Naive B cell (primary cell): Measurements from ENCODE around the gene TCP11. TPM values are rescaled to one million over a fixed set of nuclear protein-coding genes. Genes with fewer than 3 reads are reported as not detected.

Experiments
- ATAC-seq, 2 donors: fragments of 150-1000 bp; cut with Tn5 transposase; 2 replicates each; pipeline ENCODE4 v1.10.0; 2021; ENCODE audit warnings: low read depth in 2 of 2, mild to moderate bottlenecking in 2 of 2, moderate library complexity in 2 of 2
- DNase-seq: peaks from one replicate; pipeline ENCODE4 v3.0.0; 2022
- H3K27ac Mint-ChIP-seq, 6 donors: one replicate each; pipeline ENCODE4 v1.8.0; 2020 to 2022; ENCODE audit warnings: mild to moderate bottlenecking in 6 of 6, mixed read lengths in 6 of 6, moderate library complexity in 5 of 6, inconsistent platforms in 2 of 6
- H3K27me3 Mint-ChIP-seq, 3 donors: one replicate each; pipeline ENCODE4 v1.8.0; 2021 to 2022; ENCODE audit warnings: mixed read lengths in 3 of 3, mild to moderate bottlenecking in 1 of 3
- H3K36me3 Mint-ChIP-seq, 2 donors: one replicate each; pipeline ENCODE4 v1.8.0; 2020 to 2022; ENCODE audit warnings: mixed read lengths in 2 of 2, inconsistent platforms in 1 of 2, mild to moderate bottlenecking in 1 of 2
- H3K4me1 Mint-ChIP-seq, 3 donors: one replicate each; pipeline ENCODE4 v1.8.0; 2020 to 2022; ENCODE audit warnings: mixed read lengths in 3 of 3, inconsistent platforms in 1 of 3, mild to moderate bottlenecking in 1 of 3, moderate library complexity in 1 of 3
- H3K4me3 Mint-ChIP-seq, 8 donors: one replicate each; pipeline ENCODE4 v1.8.0; 2020 to 2022; ENCODE audit warnings: mild to moderate bottlenecking in 8 of 8, mixed read lengths in 8 of 8, moderate library complexity in 8 of 8, inconsistent platforms in 2 of 8
- H3K9me3 Mint-ChIP-seq, 7 donors: one replicate each; pipeline ENCODE4 v1.8.0; 2020 to 2022; ENCODE audit warnings: mixed read lengths in 7 of 7, mild to moderate bottlenecking in 5 of 7, inconsistent platforms in 2 of 7, moderate library complexity in 1 of 7
- polyA plus RNA-seq, 6 donors: library from polyadenylated mRNA; unstranded; fragments of 300-500 nt; fragmentation: Illumina TruSeq; gene quantifications; one replicate each; pipeline ENCODE4 v1.2.3, GENCODE V29; 2021; ENCODE audit warnings: low read depth in 6 of 6

TCP11 gene
- polyA plus RNA-seq, 6 donors from 2014 or later = not detected

DNA sequence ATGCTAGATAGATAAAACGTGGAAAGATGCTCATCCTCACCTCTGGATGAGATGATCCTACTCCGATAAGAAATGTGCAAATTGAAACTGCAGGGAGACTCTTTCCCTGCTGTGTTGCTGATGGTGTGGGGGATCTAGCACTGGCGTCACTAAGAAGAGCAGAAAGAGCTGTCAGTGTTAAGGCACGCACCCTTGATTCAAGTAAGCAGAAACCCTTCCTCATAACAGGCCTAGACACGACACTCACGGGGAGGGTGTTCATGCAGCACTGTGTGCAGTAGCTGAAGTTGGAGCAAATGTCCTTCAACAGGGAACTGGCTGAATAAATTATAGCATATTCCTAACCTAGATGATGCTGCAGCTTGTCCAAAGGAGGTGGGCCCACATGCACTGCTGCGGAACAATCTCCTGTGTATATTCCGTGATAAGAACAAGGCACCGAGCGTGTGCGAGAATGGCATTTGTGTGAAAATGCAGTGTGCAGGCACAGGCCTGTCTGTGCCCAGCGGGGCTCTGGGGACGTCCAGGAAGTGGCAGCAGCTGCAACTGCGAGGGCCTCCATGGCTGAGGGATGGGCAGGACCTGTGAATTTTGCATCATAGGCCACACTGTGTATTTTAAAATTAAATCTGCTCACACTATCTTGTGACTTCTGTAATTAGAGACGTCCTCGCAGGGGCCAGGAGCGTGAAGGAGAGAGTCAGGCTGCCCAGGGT, 64.0 kb downstream of the TCP11 start:
- DNase-seq (no peak), ATAC-seq (no peak)
- Mint-ChIP-seq H3K4me3 (no peak overlapping the region), H3K9me3 (no peaks in the 10 kb centered on the region), H3K36me3 (peaks cover 9 to 18% of the 10 kb centered on the region in 2 donors), H3K27me3 (no peaks in the 10 kb centered on the region), H3K4me1 (peaks cover 2 to 6% (median 4%) of the 10 kb centered on the region in 3 donors), H3K27ac (peak overlapping the region in 1 of 6 donors; percentile 12)

DNA sequence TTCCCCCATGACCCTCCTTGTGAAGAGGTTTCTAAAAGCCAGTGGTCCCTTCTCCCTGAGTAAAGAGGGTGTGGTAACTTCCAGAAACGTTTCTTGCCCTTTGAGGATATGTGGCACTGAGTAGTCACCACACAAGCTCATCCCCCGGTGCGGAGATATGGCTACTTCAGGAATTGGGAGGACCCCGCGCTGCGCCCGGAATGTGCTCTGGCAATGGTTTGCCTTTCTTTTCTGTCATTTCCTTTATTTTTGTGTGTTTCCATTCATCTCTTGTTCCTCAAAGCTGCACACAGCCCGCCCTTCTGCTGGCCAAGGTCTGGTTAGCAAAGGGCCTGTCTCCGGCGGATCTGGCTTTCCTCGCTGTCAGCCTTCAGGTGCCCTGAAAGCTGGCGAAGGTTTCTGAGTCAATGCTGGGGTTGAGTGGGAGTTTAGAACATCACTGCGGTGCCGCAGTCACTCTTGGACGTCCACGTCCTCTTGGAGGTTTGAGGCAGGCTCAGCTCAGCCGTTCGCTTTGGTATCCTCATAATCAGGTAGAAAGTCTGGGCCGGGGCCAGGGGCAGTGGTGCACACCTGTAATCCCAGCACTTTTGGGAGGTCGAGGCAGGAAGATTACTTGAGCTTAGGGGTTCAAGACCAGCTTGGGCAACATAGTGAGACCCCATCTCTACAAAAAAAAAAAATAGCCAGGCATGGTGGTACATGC, 67.2 kb downstream of the TCP11 start:
- H3K27me3 Mint-ChIP-seq = no peaks in the 10 kb centered on the region
- ATAC-seq = no peak
- no peaks in the 10 kb centered on the region for H3K4me1 Mint-ChIP-seq
- no peak for DNase-seq
- no peaks in the 10 kb centered on the region for H3K9me3 Mint-ChIP-seq
- peaks cover 6 to 14% of the 10 kb centered on the region in 2 donors for H3K36me3 Mint-ChIP-seq
- no peak overlapping the region for H3K27ac Mint-ChIP-seq
- no peak overlapping the region for H3K4me3 Mint-ChIP-seq

DNA sequence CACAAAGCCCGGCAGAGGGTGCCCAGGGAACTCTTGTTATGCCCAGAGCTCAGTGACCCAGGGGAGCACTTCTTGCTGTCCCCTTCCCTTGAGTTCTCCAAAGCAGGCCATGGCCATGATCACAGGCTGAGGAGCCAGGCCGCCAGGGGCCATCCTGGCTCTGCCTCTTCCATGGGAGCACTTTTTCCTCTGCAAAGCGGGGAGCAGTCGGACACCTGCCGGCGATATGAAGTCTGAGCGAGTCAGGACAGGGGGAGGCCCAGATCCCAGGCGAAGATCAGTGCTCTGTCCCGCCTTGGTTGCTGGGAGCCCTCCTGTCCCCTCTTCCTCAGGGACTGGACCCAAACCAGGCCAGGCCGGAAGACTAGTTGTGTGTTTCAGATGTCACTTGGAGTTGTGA, 67.9 kb downstream of the TCP11 start:
- H3K4me1 Mint-ChIP-seq = no peaks in the 10 kb centered on the region
- ATAC-seq (no peak), DNase-seq (no peak)
- H3K36me3 Mint-ChIP-seq = peaks cover 6 to 14% of the 10 kb centered on the region in 2 donors
- H3K9me3 Mint-ChIP-seq = peaks cover 0 to 2% (median 0%) of the 10 kb centered on the region in 7 donors
- H3K27ac Mint-ChIP-seq = no peak overlapping the region
- H3K27me3 Mint-ChIP-seq = no peaks in the 10 kb centered on the region
- H3K4me3 Mint-ChIP-seq = no peak overlapping the region

DNA sequence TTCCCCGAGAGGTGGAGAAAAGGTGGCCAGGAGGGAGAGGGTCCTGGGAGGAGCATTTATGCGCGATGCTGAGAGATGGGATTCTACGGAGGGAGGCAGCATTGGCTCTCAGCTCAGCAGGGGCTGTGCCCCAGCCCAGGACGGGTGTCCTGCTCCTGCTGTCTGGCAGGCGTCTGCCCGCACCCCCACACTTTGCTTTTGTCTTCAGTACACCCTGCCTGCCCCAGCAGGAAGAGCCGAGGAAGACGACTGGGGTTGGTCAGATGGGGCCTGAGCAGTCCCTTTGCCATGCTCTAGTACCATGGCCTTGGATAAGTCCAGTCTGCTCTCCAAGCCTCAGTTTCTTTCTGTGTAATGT, 68.5 kb downstream of the TCP11 start:
- Mint-ChIP-seq H3K36me3 (peaks cover 6 to 14% of the 10 kb centered on the region in 2 donors), H3K4me1 (no peaks in the 10 kb centered on the region), H3K9me3 (peaks cover 0 to 2% (median 0%) of the 10 kb centered on the region in 7 donors)

DNA sequence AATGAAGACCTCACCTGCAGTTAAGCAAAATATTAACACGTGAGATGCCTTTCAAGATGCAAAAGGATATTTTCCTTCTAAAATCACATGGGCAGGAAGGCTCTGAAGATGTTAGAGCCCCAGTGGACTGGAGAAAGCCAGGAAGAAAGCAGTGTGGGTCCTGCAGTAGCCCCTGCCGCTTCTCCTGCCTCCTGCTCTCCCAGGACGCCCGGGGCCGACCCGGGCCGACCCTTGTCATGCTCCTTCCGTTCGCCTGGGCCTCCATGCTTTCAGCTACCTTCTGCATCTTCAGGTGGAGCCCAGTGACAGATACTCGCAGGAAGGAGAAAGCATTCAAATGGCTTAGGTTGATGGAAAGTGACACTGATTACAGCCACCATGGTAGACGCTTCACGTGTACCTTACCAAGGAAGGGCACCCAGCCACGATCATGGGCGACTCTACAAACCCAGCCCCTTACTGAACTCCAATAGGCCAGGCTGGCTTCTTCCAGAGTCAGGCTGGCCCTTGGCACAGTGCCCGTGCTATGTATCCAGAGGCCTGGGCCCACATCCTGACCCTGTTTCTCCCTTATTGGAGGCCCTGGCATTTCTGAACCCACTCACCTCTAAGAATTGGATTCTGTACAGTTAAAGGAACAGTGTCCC, 69.0 kb downstream of the TCP11 start:
- DNase-seq (no peak), ATAC-seq (no peak)
- peaks cover 0 to 2% (median 0%) of the 10 kb centered on the region in 7 donors for H3K9me3 Mint-ChIP-seq
- peaks cover 5 to 14% of the 10 kb centered on the region in 2 donors for H3K36me3 Mint-ChIP-seq
- no peaks in the 10 kb centered on the region for H3K27me3 Mint-ChIP-seq
- no peaks in the 10 kb centered on the region for H3K4me1 Mint-ChIP-seq
- no peak overlapping the region for H3K27ac Mint-ChIP-seq
- no peak overlapping the region for H3K4me3 Mint-ChIP-seq

More for the DNA sequence above, 68.5 kb downstream of the TCP11 start:
- DNase-seq = no peak
- H3K27me3 Mint-ChIP-seq = no peaks in the 10 kb centered on the region
- H3K4me3 Mint-ChIP-seq = no peak overlapping the region
- no peak overlapping the region for H3K27ac Mint-ChIP-seq
- ATAC-seq = no peak

DNA sequence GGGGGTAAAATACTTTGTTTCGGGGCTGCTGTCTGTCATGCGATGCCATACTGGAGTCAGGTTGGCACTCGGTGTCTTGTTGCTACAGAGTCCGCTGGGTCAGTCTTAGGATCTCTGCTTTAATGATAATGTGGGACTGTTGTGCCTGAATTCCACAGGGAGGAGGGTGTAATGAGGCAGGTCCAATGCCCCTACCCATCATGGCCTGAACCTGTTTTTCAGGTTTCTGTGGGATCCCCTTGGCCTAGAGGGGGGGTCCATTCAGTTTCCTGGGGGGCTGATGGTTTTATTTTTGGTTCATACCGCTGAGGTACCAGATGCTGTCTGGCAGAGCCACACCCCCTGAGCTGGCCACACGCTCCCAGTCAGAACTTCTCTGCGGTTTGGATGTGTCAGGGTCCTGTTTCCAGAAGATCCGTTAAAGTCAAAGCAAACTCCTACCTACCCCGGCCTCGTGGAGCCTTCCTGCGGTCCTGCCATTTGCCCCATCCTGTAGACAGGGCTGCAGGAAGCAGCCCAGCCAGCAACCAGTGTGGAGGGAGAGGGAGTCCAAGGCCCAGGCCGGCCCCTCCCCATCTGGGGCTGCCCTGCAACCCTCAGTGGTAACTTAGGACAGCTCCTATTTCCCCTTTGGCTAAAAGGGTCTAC, 69.7 kb downstream of the TCP11 start:
- H3K27ac Mint-ChIP-seq = no peak overlapping the region
- DNase-seq = no peak

DNA sequence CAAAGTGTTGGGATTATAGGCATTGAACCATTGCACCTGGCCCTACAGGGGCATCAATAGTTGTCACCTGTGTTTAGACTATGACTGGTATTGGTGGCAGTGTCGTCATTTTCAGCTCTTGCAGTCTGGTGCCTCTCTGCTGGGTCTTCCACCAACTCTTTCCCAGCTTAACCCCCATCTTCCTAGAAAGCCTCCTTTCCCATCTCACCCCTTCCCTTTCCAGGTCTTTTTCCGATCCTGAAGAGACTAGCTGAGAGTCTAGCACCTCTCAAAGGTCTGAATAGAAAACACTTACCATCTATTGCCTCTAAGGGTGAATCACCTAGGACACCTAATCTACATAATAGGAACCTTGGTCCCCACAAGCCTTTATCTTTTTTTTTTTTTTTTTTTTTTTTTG, 71.0 kb downstream of the TCP11 start:
- H3K27me3 Mint-ChIP-seq = no peaks in the 10 kb centered on the region
- no peaks in the 10 kb centered on the region for H3K4me1 Mint-ChIP-seq
- H3K36me3 Mint-ChIP-seq = peaks cover 0 to 8% of the 10 kb centered on the region in 2 donors
- DNase-seq (no peak), ATAC-seq (no peak)
- no peak overlapping the region for H3K4me3 Mint-ChIP-seq
- H3K27ac Mint-ChIP-seq = peak overlapping the region in 1 of 6 donors; percentile 39
- peaks cover 0 to 2% (median 0%) of the 10 kb centered on the region in 7 donors for H3K9me3 Mint-ChIP-seq

More for the DNA sequence above, 69.7 kb downstream of the TCP11 start:
- ATAC-seq = no peak
- peaks cover 0 to 9% of the 10 kb centered on the region in 2 donors for H3K36me3 Mint-ChIP-seq
- no peaks in the 10 kb centered on the region for H3K27me3 Mint-ChIP-seq
- H3K4me1 Mint-ChIP-seq = no peaks in the 10 kb centered on the region
- H3K4me3 Mint-ChIP-seq = no peak overlapping the region
- peaks cover 0 to 2% (median 0%) of the 10 kb centered on the region in 7 donors for H3K9me3 Mint-ChIP-seq

DNA sequence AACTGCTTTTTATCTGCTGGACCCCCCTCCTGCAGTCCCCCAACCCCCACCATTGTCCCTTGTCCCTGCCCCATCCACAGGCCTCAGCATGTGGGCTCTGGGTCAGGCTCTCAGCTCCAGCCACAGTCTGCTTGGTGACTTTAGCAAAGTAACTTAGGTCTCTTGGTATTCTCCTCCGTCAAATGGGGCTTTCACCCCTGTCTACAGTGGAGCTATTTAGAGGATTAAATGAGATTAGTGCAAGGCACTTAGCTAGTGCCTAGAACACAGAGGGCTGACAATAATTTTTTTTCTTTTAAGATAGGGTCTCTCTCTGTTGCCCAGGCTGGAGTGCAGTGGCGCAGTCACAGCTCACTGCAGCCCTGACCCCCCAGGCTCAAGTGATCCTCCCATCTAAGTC, 71.9 kb downstream of the TCP11 start:
- Mint-ChIP-seq H3K36me3 (peaks cover under 1 to 5% of the 10 kb centered on the region in 2 donors), H3K4me1 (no peaks in the 10 kb centered on the region), H3K27me3 (no peaks in the 10 kb centered on the region), H3K4me3 (no peak overlapping the region), H3K9me3 (peaks cover 0 to 2% (median 0%) of the 10 kb centered on the region in 7 donors), H3K27ac (no peak overlapping the region)
- ATAC-seq = no peak
- no peak for DNase-seq

DNA sequence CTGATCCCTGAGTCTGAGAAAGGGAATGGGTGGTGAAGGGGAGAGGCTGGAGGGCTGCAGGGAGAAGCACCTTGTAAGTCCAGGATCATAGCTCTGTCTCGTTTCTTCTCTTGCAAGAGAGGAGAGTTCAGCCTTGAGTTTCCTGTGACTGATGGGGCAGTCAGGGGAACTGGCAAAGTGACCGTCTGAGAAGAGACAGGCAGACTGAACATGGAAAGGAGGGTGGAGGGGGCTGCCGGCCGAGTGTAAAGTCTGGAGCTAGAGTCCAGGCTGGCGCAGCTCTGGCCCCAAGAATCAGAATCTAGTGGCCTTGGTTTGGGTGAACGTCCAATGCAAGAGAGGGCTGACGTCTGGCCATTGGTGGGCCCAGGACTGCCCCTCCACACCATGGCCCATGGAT, 72.5 kb downstream of the TCP11 start:
- Mint-ChIP-seq H3K36me3 (peaks cover 5 to 7% of the 10 kb centered on the region in 2 donors), H3K27ac (peak overlapping the region in 1 of 6 donors; percentile 27), H3K4me3 (no peak overlapping the region), H3K4me1 (no peaks in the 10 kb centered on the region), H3K9me3 (peaks cover 0 to 2% (median 0%) of the 10 kb centered on the region in 7 donors), H3K27me3 (no peaks in the 10 kb centered on the region)
- DNase-seq (no peak), ATAC-seq (no peak)

DNA sequence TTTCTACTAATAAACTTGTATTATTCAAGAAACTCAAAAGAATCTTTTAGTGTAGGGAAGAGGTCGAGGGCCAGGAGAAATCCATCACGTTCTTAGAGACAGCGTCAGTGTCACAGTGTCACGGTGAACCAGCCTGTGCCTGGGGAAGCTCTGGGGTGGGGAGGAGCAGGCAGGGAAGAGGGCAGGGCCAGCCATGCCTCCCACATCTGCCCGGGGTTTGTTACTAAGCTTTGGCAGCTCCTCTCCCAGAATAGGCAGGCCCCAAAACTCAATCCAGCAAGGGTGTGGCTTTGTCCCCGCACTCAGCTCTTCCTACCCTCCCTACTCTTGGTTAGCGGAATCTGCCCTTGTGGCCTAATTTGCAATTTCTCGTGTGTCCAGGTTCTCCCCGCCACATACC, 72.9 kb downstream of the TCP11 start:
- H3K4me1 Mint-ChIP-seq = no peaks in the 10 kb centered on the region
- peaks cover 0 to 2% (median 0%) of the 10 kb centered on the region in 7 donors for H3K9me3 Mint-ChIP-seq
- H3K36me3 Mint-ChIP-seq = peaks cover 5 to 9% of the 10 kb centered on the region in 2 donors
- H3K4me3 Mint-ChIP-seq = no peak overlapping the region
- peak overlapping the region in 1 of 6 donors; percentile 27 for H3K27ac Mint-ChIP-seq
- H3K27me3 Mint-ChIP-seq = no peaks in the 10 kb centered on the region
- DNase-seq (no peak), ATAC-seq (no peak)

Other genes with a start within 250 kb of the TCP11 start
- gene SCUBE3, start 72.6 kb upstream of the TCP11 start, polyA plus RNA-seq = under 1 TPM in 5 of 6 donors, not detected in 1; 0.10 to 0.43 (median 0.25) TPM
- gene ZNF76, start 118.4 kb upstream of the TCP11 start, polyA plus RNA-seq = 10 to 100 TPM; 22.4 to 42.1 (median 29.8) TPM
- 100 to 1,000 TPM in 1 of 6 donors, 10 to 100 TPM in 5; 25.8 to 104 (median 58.3) TPM for gene DEF6, start 156.5 kb upstream of the TCP11 start, polyA plus RNA-seq
- 10 to 100 TPM in 1 of 6 donors, 1 to 10 TPM in 4, not detected in 1; 5.6 to 13.9 (median 5.7) TPM for gene PPARD, start 201.2 kb upstream of the TCP11 start, polyA plus RNA-seq